Smooth muscle cell (in vitro differentiated cells): Measurements from ENCODE around the gene NDUFAF4. TPM values are rescaled to one million over a fixed set of nuclear protein-coding genes. Genes with fewer than 3 reads are reported as not detected.

Experiments
- DNase-seq: peaks from one replicate; lab custom pipeline; 2025; ENCODE audit not compliant: unreplicated experiment; lab: John Stamatoyannopoulos, UW
- H2AFZ ChIP-seq: fragments of 200-600 bp; sonication (generic); 2 replicates; pipeline ENCODE4 v1.6.0; 2016; ENCODE audit warnings: antibody characterized with exemption, low read depth, mild to moderate bottlenecking
- H3F3A ChIP-seq: fragments of 200-600 bp; sonication (generic); 2 replicates; pipeline ENCODE4 v1.6.0; 2017; ENCODE audit warnings: antibody characterized with exemption, low read depth
- H3K27ac ChIP-seq: fragments of 200-600 bp; sonication (generic); 2 replicates; pipeline ENCODE4 v1.5.1; 2016; ENCODE audit warnings: low read depth, mild to moderate bottlenecking
- H3K27me3 ChIP-seq: fragments of 200-600 bp; sonication (generic); 2 replicates; pipeline ENCODE4 v1.6.1; 2016; ENCODE audit warnings: low read depth, mild to moderate bottlenecking
- H3K36me3 ChIP-seq: fragments of 200-600 bp; sonication (generic); 2 replicates; pipeline ENCODE4 v1.5.1; 2016; ENCODE audit warnings: low read depth
- H3K4me1 ChIP-seq: fragments of 200-600 bp; sonication (generic); 2 replicates; pipeline ENCODE4 v1.5.1; 2016; ENCODE audit warnings: low read depth
- H3K4me2 ChIP-seq: fragments of 200-600 bp; sonication (generic); 2 replicates; pipeline ENCODE4 v1.6.0; 2016; ENCODE audit warnings: mild to moderate bottlenecking
- H3K4me3 ChIP-seq: fragments of 200-600 bp; sonication (generic); 2 replicates; pipeline ENCODE4 v1.5.1; 2016; ENCODE audit warnings: mild to moderate bottlenecking
- H3K79me2 ChIP-seq: fragments of 200-600 bp; sonication (generic); 2 replicates; pipeline ENCODE4 v1.6.0; 2016; ENCODE audit warnings: low read depth, mild to moderate bottlenecking
- H3K9ac ChIP-seq: fragments of 200-600 bp; sonication (generic); 2 replicates; pipeline ENCODE4 v1.6.0; 2016; ENCODE audit warnings: low read depth
- H3K9me3 ChIP-seq: fragments of 200-600 bp; sonication (generic); replicated peaks from 2 replicates; pipeline ENCODE4 v1.5.1; 2016; ENCODE audit warnings: low read depth
- H4K20me1 ChIP-seq: fragments of 200-600 bp; sonication (generic); 2 replicates; pipeline ENCODE4 v1.6.0; 2016; ENCODE audit warnings: low read depth
- WGBS: methylation state at CpG from one replicate; pipeline ENCODE4 v1.1.7; 2016; ENCODE audit warnings: low lambda C conversion rate; 5-methylcytosine and 5-hydroxymethylcytosine counted together
- polyA plus RNA-seq: library from polyadenylated mRNA; unstranded; fragments of >200 nt; fragmentation: Nextera tagmentation; extraction: Ambion mirVana; gene quantifications from 2 replicates; pipeline ENCODE4 v1.2.1, GENCODE V29; 2016
- total RNA-seq: library from RNA; depleted of rRNA; stranded (reverse); fragments of >200 nt; gene quantifications from 2 replicates; pipeline ENCODE4 v1.2.3, GENCODE V29; 2014
- TF ChIP-seq, protein P1 (sequence below): fragments of 200-600 bp; sonication (generic); IDR thresholded peaks from 2 replicates; pipeline ENCODE4 v1.5.1; 2017; ENCODE audit warnings: borderline replicate concordance, mild to moderate bottlenecking, antibody characterized with exemption; ENCODE audit not compliant: insufficient read depth, poor library complexity, severe bottlenecking

NDUFAF4 gene
- total and polyA plus RNA-seq, 2 experiments from 2014 or later, result 40.4 to 51.0 TPM

DNA sequence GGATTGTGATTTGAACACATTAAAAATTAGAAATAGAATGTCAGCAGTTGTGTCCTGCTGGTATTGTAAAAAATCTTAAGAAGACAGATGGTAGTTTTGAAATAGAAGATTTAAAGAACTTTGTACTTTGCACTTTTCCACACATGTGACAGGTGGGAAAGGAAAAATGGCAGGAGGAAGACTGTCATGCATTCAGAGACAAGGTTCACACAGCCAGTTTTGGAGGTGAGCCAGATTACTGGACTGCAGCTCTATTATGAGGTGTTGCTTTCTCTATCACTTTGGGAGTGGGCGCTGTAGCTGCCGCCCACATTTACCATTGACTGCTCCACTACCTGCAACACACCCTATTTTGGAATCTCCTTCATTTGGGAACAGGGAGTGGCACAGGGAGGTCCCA lies 12.1 kb upstream of the NDUFAF4 start:
- H4K20me1 ChIP-seq, result no peaks in the 10 kb centered on the region
- H3K4me1 ChIP-seq, result no peaks in the 10 kb centered on the region
- no peak overlapping the region for H3K4me2 ChIP-seq
- H2AFZ ChIP-seq, result no peak overlapping the region
- H3K9ac ChIP-seq, result no peak overlapping the region
- no peak overlapping the region for H3K4me3 ChIP-seq
- no peaks in the 10 kb centered on the region for H3K79me2 ChIP-seq
- H3F3A ChIP-seq, result no peaks in the 10 kb centered on the region
- TF ChIP-seq, protein P1, sequence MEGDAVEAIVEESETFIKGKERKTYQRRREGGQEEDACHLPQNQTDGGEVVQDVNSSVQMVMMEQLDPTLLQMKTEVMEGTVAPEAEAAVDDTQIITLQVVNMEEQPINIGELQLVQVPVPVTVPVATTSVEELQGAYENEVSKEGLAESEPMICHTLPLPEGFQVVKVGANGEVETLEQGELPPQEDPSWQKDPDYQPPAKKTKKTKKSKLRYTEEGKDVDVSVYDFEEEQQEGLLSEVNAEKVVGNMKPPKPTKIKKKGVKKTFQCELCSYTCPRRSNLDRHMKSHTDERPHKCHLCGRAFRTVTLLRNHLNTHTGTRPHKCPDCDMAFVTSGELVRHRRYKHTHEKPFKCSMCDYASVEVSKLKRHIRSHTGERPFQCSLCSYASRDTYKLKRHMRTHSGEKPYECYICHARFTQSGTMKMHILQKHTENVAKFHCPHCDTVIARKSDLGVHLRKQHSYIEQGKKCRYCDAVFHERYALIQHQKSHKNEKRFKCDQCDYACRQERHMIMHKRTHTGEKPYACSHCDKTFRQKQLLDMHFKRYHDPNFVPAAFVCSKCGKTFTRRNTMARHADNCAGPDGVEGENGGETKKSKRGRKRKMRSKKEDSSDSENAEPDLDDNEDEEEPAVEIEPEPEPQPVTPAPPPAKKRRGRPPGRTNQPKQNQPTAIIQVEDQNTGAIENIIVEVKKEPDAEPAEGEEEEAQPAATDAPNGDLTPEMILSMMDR, result no peak
- H3K36me3 ChIP-seq, result no peaks in the 10 kb centered on the region
- no peak for DNase-seq
- WGBS, result 89% methylated on average over 2 of the region's 2 CpGs
- no peak overlapping the region for H3K27ac ChIP-seq
- no peaks in the 10 kb centered on the region for H3K9me3 ChIP-seq
- H3K27me3 ChIP-seq, result peaks cover 13% of the 10 kb centered on the region

DNA sequence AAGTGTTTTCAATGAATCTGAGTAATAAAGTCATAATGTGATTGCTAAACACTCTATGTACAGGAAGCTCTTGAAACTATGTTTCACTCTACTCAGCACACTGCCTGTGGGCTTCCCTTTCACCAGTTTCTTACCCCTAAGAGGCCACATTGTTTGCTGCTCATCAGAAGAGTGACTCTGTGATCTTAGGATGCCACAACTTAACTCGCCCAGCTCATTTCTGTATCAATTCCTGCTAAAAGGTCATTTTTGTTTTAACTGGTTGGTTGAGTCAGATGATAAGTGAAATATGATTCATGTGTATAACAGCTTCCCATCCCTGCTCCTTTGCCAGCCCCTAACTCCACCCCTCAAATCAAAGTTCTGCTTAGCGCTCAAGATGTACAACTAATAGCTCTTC lies 9.8 kb upstream of the NDUFAF4 start:
- H3K79me2 ChIP-seq, result no peaks in the 10 kb centered on the region
- H3K4me3 ChIP-seq, result no peak overlapping the region
- H3K4me2 ChIP-seq, result no peak overlapping the region
- WGBS, result 87% methylated on average over 2 of the region's 2 CpGs
- no peak overlapping the region for H2AFZ ChIP-seq
- no peaks in the 10 kb centered on the region for H3F3A ChIP-seq
- peaks cover 13% of the 10 kb centered on the region for H3K27me3 ChIP-seq
- H3K36me3 ChIP-seq, result no peaks in the 10 kb centered on the region
- H4K20me1 ChIP-seq, result no peaks in the 10 kb centered on the region
- no peak for DNase-seq
- H3K27ac ChIP-seq, result no peak overlapping the region
- no peaks in the 10 kb centered on the region for H3K9me3 ChIP-seq
- H3K4me1 ChIP-seq, result no peaks in the 10 kb centered on the region
- TF ChIP-seq, protein P1, result no peak
- H3K9ac ChIP-seq, result no peak overlapping the region

DNA sequence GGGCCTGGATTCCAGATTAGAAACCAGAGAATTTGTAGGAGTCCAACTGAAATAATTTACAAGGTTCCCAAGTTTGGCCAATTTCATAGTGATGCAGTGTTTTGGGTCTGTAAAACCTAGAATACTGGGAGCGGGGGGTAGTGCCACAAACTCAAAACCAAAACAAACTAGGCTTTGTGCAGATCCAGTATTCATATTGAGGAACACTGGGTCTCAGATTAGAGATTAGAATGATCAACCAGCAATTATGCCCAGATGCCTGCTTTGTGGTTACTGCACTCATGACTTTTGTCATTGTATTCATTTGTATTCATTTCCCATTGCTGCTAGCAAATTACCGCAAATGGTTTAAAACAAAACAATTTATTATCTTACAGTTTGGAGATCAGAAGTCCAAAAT lies 3.2 kb upstream of the NDUFAF4 start:
- Histone ChIP-seq H4K20me1 (no peaks in the 10 kb centered on the region), H3K27me3 (peaks cover 9% of the 10 kb centered on the region), H3K9me3 (no peaks in the 10 kb centered on the region), H2AFZ (no peak overlapping the region), H3K27ac (no peak overlapping the region), H3F3A (peaks cover 5% of the 10 kb centered on the region), H3K9ac (no peak overlapping the region), H3K4me3 (no peak overlapping the region), H3K4me1 (peaks cover 17% of the 10 kb centered on the region), H3K36me3 (no peaks in the 10 kb centered on the region), H3K4me2 (no peak overlapping the region), H3K79me2 (peaks cover 12% of the 10 kb centered on the region)
- WGBS, result 97% methylated on average over 2 of the region's 2 CpGs
- no peak for DNase-seq
- TF ChIP-seq, protein P1, result no peak

DNA sequence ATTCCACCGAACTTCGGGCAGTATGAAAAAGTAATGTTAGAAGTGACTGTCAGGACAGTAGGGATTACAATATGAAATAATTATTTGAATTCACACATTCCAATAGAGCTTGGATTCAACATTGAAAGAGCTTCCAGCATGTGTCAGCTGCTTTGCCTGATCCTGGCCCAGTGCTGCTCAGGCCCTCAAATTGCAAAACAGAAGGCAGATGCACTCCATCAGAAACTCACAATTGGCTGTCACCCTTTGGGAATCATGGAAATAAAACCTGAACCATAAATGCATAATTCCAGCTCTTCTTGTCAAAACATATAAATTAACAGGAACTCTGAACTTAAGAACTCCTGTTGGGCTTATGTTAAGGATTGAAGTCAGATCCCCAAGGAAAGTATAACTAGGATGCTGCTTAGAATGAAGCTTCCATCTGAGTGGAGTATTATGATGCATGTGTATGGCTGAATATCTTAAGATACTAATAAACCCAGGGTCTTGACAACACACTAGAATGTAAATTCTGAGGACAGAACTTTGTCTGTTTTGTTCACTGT lies 1.8 kb upstream of the NDUFAF4 start:
- no peaks in the 10 kb centered on the region for H3K9me3 ChIP-seq
- H3F3A ChIP-seq, result peaks cover 5% of the 10 kb centered on the region
- H3K4me3 ChIP-seq, result no peak overlapping the region
- peak overlapping the region; percentile 93 for H3K27ac ChIP-seq
- peaks cover 6% of the 10 kb centered on the region for H3K36me3 ChIP-seq
- H2AFZ ChIP-seq, result peak overlapping the region; percentile 96
- H3K9ac ChIP-seq, result peak overlapping the region; percentile 87
- H4K20me1 ChIP-seq, result peaks cover 5% of the 10 kb centered on the region
- peaks cover 17% of the 10 kb centered on the region for H3K4me1 ChIP-seq
- DNase-seq, result no peak
- H3K79me2 ChIP-seq, result peaks cover 25% of the 10 kb centered on the region
- H3K4me2 ChIP-seq, result peak overlapping the region; percentile 98
- 98% methylated on average over 2 of the region's 2 CpGs for WGBS
- TF ChIP-seq, protein P1, result no peak
- H3K27me3 ChIP-seq, result no peaks in the 10 kb centered on the region
